Natural killer cell treated with Interleukin-12 subunit alpha and Interleukin-12 subunit beta and Interleukin-15 and Interleukin-18, amount 100 ng/mL, for 72 hours (primary cell): ENCODE results near the gene NCSTN. TPM values are rescaled to one million over a fixed set of nuclear protein-coding genes. Genes with fewer than 3 reads are reported as not detected.
"Not testable (repeated sequence)": the region's sequence is repeated elsewhere in the genome, so short reads cannot be mapped to it uniquely, and the experiment has no call there.

Source experiments
- ATAC-seq, 2 donors: fragments of 150-1000 bp; cut with Tn5 transposase in 1 of 2; sonication (Bioruptor Pico), chemical (Tn5 transposase) in 1 of 2; 2 replicates each; pipeline ENCODE4 v1.10.0; 2021
- DNase-seq: peaks from one replicate; pipeline ENCODE4 v3.0.0; 2022; ENCODE audit warnings: low spot score
- H3K27ac Mint-ChIP-seq, 2 donors: 1 replicate in 1 of 2; 2 replicates in 1 of 2; pipeline ENCODE4 v1.8.0; 2022; ENCODE audit warnings: mixed read lengths in 2 of 2, mild to moderate bottlenecking in 1 of 2, moderate library complexity in 1 of 2
- H3K27me3 Mint-ChIP-seq, 2 donors: 1 replicate in 1 of 2; 2 replicates in 1 of 2; pipeline ENCODE4 v1.8.0; 2022; ENCODE audit warnings: mixed read lengths in 2 of 2
- H3K36me3 Mint-ChIP-seq: one replicate; pipeline ENCODE4 v1.8.0; 2022; ENCODE audit warnings: mixed read lengths
- H3K4me1 Mint-ChIP-seq, 2 donors: 1 replicate in 1 of 2; 2 replicates in 1 of 2; pipeline ENCODE4 v1.8.0; 2022; ENCODE audit warnings: low read depth in 2 of 2, mixed read lengths in 2 of 2, mild to moderate bottlenecking in 1 of 2
- H3K4me3 Mint-ChIP-seq: one replicate; pipeline ENCODE4 v1.8.0; 2022; ENCODE audit warnings: mixed read lengths
- H3K9me3 Mint-ChIP-seq: 2 replicates; pipeline ENCODE4 v1.8.0; 2022; ENCODE audit warnings: mixed read lengths
- total RNA-seq, 2 donors: library from RNA; stranded (reverse); gene quantifications; one replicate each; pipeline ENCODE4 v1.2.3, GENCODE V29; 2022

Gene NCSTN
- total RNA-seq, 2 donors from 2014 or later: 92.5 to 95.9 TPM

GRCh38 chr1:160369087-160369486 lies 25.9 kb downstream of the NCSTN start:
- Mint-ChIP-seq H3K27me3 (no peaks in the 10 kb centered on the region), H3K36me3 (no peaks in the 10 kb centered on the region), H3K9me3 (no peaks in the 10 kb centered on the region), H3K4me3 (no peak overlapping the region), H3K4me1 (no peaks in the 10 kb centered on the region), H3K27ac (no peak overlapping the region)
- ATAC-seq: no peak
- no peak for DNase-seq

GRCh38 chr1:160370561-160371345 lies 27.6 kb downstream of the NCSTN start:
- DNase-seq: no peak
- Mint-ChIP-seq H3K9me3 (no peaks in the 10 kb centered on the region), H3K27ac (no peak overlapping the region), H3K4me3 (no peak overlapping the region), H3K4me1 (peaks cover 5% of the 10 kb centered on the region in 2 donors), H3K36me3 (no peaks in the 10 kb centered on the region), H3K27me3 (no peaks in the 10 kb centered on the region)
- ATAC-seq: no peak

- Mint-ChIP-seq H3K27ac (no peak overlapping the region), H3K9me3 (no peaks in the 10 kb centered on the region), H3K4me1 (peaks cover 10% of the 10 kb centered on the region in 2 donors), H3K36me3 (no peaks in the 10 kb centered on the region), H3K4me3 (no peak overlapping the region), H3K27me3 (no peaks in the 10 kb centered on the region)
- no peak for ATAC-seq
- no peak for DNase-seq
Observed at GRCh38 chr1:160371346-160371631, 28.1 kb downstream of the NCSTN start.

- Mint-ChIP-seq H3K4me3 (no peak overlapping the region), H3K27me3 (no peaks in the 10 kb centered on the region), H3K9me3 (no peaks in the 10 kb centered on the region), H3K27ac (no peak overlapping the region), H3K4me1 (peaks cover 14 to 15% of the 10 kb centered on the region in 2 donors), H3K36me3 (no peaks in the 10 kb centered on the region)
- no peak for DNase-seq
- no peak for ATAC-seq
Observed at GRCh38 chr1:160371756-160372155, 28.6 kb downstream of the NCSTN start.

GRCh38 chr1:160373696-160374095 lies 30.5 kb downstream of the NCSTN start:
- Mint-ChIP-seq H3K27me3 (no peaks in the 10 kb centered on the region), H3K36me3 (no peaks in the 10 kb centered on the region), H3K9me3 (no peaks in the 10 kb centered on the region), H3K4me1 (peaks cover 14 to 16% of the 10 kb centered on the region in 2 donors), H3K4me3 (no peak overlapping the region), H3K27ac (no peak overlapping the region)
- no peak for DNase-seq
- no peak for ATAC-seq

GRCh38 chr1:160374306-160375110 lies 31.3 kb downstream of the NCSTN start:
- no peaks in the 10 kb centered on the region for H3K9me3 Mint-ChIP-seq
- no peak for ATAC-seq
- no peaks in the 10 kb centered on the region for H3K36me3 Mint-ChIP-seq
- no peak for DNase-seq
- no peaks in the 10 kb centered on the region for H3K27me3 Mint-ChIP-seq
- peaks cover 14 to 16% of the 10 kb centered on the region in 2 donors for H3K4me1 Mint-ChIP-seq
- H3K27ac Mint-ChIP-seq: peak overlapping the region in 1 of 2 donors; percentile 50
- no peak overlapping the region for H3K4me3 Mint-ChIP-seq

GRCh38 chr1:160375788-160376524 lies 32.8 kb downstream of the NCSTN start:
- Mint-ChIP-seq H3K27me3 (no peaks in the 10 kb centered on the region), H3K36me3 (no peaks in the 10 kb centered on the region), H3K4me3 (peak overlapping the region; percentile 76), H3K9me3 (no peaks in the 10 kb centered on the region), H3K27ac (peak overlapping the region; percentile 15 to 64), H3K4me1 (peaks cover 14 to 16% of the 10 kb centered on the region in 2 donors)
- peak; percentile 75 to 86 for ATAC-seq
- DNase-seq: peak; percentile 64

GRCh38 chr1:160376525-160377131 lies 33.4 kb downstream of the NCSTN start:
- peak overlapping the region; percentile 76 for H3K4me3 Mint-ChIP-seq
- no peak for DNase-seq

GRCh38 chr1:160377585-160378206 lies 34.5 kb downstream of the NCSTN start:
- H3K4me1 Mint-ChIP-seq: peaks cover 14 to 16% of the 10 kb centered on the region in 2 donors
- no peaks in the 10 kb centered on the region for H3K27me3 Mint-ChIP-seq
- no peak for ATAC-seq
- H3K4me3 Mint-ChIP-seq: no peak overlapping the region
- H3K36me3 Mint-ChIP-seq: no peaks in the 10 kb centered on the region
- no peak for DNase-seq
- no peak overlapping the region for H3K27ac Mint-ChIP-seq
- H3K9me3 Mint-ChIP-seq: no peaks in the 10 kb centered on the region

More at GRCh38 chr1:160376525-160377131, 33.4 kb downstream of the NCSTN start:
- H3K36me3 Mint-ChIP-seq: no peaks in the 10 kb centered on the region
- H3K27me3 Mint-ChIP-seq: no peaks in the 10 kb centered on the region
- ATAC-seq: peak; percentile 61 to 68
- peaks cover 14 to 16% of the 10 kb centered on the region in 2 donors for H3K4me1 Mint-ChIP-seq
- H3K27ac Mint-ChIP-seq: peak overlapping the region; percentile 15 to 64
- no peaks in the 10 kb centered on the region for H3K9me3 Mint-ChIP-seq

GRCh38 chr1:160384812-160385211 lies 41.6 kb downstream of the NCSTN start:
- H3K4me1 Mint-ChIP-seq: not testable (repeated sequence)

GRCh38 chr1:160388406-160388805 lies 45.2 kb downstream of the NCSTN start:
- ATAC-seq, H3K9me3 Mint-ChIP-seq, DNase-seq, H3K4me1 Mint-ChIP-seq, H3K4me3 Mint-ChIP-seq, H3K27ac Mint-ChIP-seq: not testable (repeated sequence)
- peaks cover 10% of the 10 kb centered on the region for H3K36me3 Mint-ChIP-seq
- peaks cover 16 to 32% of the 10 kb centered on the region in 2 donors for H3K27me3 Mint-ChIP-seq

More at GRCh38 chr1:160384812-160385211, 41.6 kb downstream of the NCSTN start:
- H3K27ac Mint-ChIP-seq, H3K9me3 Mint-ChIP-seq, DNase-seq, H3K4me3 Mint-ChIP-seq, ATAC-seq: not testable (repeated sequence)
- H3K27me3 Mint-ChIP-seq: peaks cover 10 to 25% of the 10 kb centered on the region in 2 donors
- peaks cover 10% of the 10 kb centered on the region for H3K36me3 Mint-ChIP-seq

- no peaks in the 10 kb centered on the region for H3K9me3 Mint-ChIP-seq
- no peak overlapping the region for H3K27ac Mint-ChIP-seq
- H3K27me3 Mint-ChIP-seq: peaks cover 11 to 26% of the 10 kb centered on the region in 2 donors
- H3K36me3 Mint-ChIP-seq: no peaks in the 10 kb centered on the region
- no peak overlapping the region for H3K4me3 Mint-ChIP-seq
- no peak for DNase-seq
- no peak for ATAC-seq
- no peaks in the 10 kb centered on the region for H3K4me1 Mint-ChIP-seq
Observed at GRCh38 chr1:160394673-160395072, 51.5 kb downstream of the NCSTN start.

- H3K4me3 Mint-ChIP-seq: no peak overlapping the region
- H3K27ac Mint-ChIP-seq: no peak overlapping the region
- no peaks in the 10 kb centered on the region for H3K9me3 Mint-ChIP-seq
- ATAC-seq (no peak), DNase-seq (no peak)
- H3K36me3 Mint-ChIP-seq: no peaks in the 10 kb centered on the region
- peaks cover 6 to 8% of the 10 kb centered on the region in 2 donors for H3K4me1 Mint-ChIP-seq
- peaks cover 15 to 32% of the 10 kb centered on the region in 2 donors for H3K27me3 Mint-ChIP-seq
Observed at GRCh38 chr1:160397651-160398050, 54.5 kb downstream of the NCSTN start.
